Gastrocnemius medialis (tissue), 4 donors: ENCODE data around the gene CSTB. TPM values are rescaled to one million over a fixed set of nuclear protein-coding genes. Genes with fewer than 3 reads are reported as not detected.

Source experiments
- ATAC-seq, 2 donors: fragments of 150-250 bp; one replicate each; pipeline ENCODE4 v1.9.1; 2016
- DNase-seq, 2 donors: peaks; one replicate each; pipeline ENCODE4 v3.0.0-alpha.2; 2019
- H3K27ac ChIP-seq, 4 donors: fragments of 200-600 bp; sonication (generic); 1 replicate in 1 of 4; 2 replicates in 3 of 4; pipeline ENCODE4 v1.5.1; 2016 to 2018; ENCODE audit warnings: mild to moderate bottlenecking in 2 of 4, moderate library complexity in 1 of 4
- H3K27me3 ChIP-seq, 3 donors: fragments of 200-600 bp; sonication (generic) in 2 of 3; 1 replicate in 1 of 3; 2 replicates in 2 of 3; pipeline versions ENCODE4 v1.5.1 to v1.6.0; 2016 to 2019; ENCODE audit warnings: mild to moderate bottlenecking in 1 of 3, moderate library complexity in 1 of 3
- H3K36me3 ChIP-seq, 2 donors: fragments of 200-600 bp; sonication (generic) in 1 of 2; one replicate each; pipeline ENCODE4 v1.5.1; 2017 to 2018
- H3K4me1 ChIP-seq, 2 donors: fragments of 200-600 bp; sonication (generic) in 1 of 2; one replicate each; pipeline ENCODE4 v1.5.1; 2016 to 2017; ENCODE audit warnings: mild to moderate bottlenecking in 2 of 2
- H3K4me3 ChIP-seq, 4 donors: fragments of 200-600 bp; sonication (generic) in 3 of 4; 1 replicate in 1 of 4; 2 replicates in 3 of 4; pipeline ENCODE4 v1.5.1; 2016 to 2019; ENCODE audit warnings: mild to moderate bottlenecking in 2 of 4
- H3K9me3 ChIP-seq, 3 donors: fragments of 200-600 bp; sonication (generic) in 2 of 3; 1 replicate in 1 of 3; 2 replicates in 2 of 3; pipeline ENCODE4 v1.5.1; 2016 to 2019
- POLR2A ChIP-seq, 2 donors: fragments of 450-650 bp; IDR thresholded peaks; one replicate each; pipeline ENCODE4 v1.6.1; 2017; ENCODE audit warnings: antibody characterized with exemption in 2 of 2, mild to moderate bottlenecking in 2 of 2, moderate library complexity in 2 of 2
- in situ Hi-C, 4 donors: fragments of 200-750 bp; cut with MboI; loops; one replicate each; pipeline versions ENCODE4 v1.15.0 to v1.8.0; 2017; ENCODE audit warnings: low sequenced_read_pairs in 4 of 4
- intact Hi-C: fragments of 100-400 bp; cut with DNase I; formaldehyde crosslinking; loops from one replicate; pipeline ENCODE4 v1.15.1; 2023; ENCODE audit warnings: low total_unique reads
- total RNA-seq, 4 donors: library from RNA; depleted of rRNA; stranded (reverse); fragments of >200 nt; gene quantifications; one replicate each; pipeline versions ENCODE4 v1.1.0 to v1.2.3, GENCODE V29; 2016
- TF ChIP-seq, protein P1 (sequence below), 5 experiments: fragments of 450-650 bp in 3 of 5; fragments of 200-600 bp in 2 of 5; sonication (generic) in 2 of 5; IDR thresholded peaks in 4 of 5; conservative IDR thresholded peaks in 1 of 5; 1 replicate in 4 of 5; 2 replicates in 1 of 5; pipeline ENCODE4 v1.5.1; 2016 to 2019; ENCODE audit warnings: antibody characterized with exemption in 5 of 5, mild to moderate bottlenecking in 3 of 5, moderate library complexity in 3 of 5

Gene CSTB
- total RNA-seq, 4 donors from 2014 or later: 1.3 to 5.9 (median 5.2) TPM

DNA sequence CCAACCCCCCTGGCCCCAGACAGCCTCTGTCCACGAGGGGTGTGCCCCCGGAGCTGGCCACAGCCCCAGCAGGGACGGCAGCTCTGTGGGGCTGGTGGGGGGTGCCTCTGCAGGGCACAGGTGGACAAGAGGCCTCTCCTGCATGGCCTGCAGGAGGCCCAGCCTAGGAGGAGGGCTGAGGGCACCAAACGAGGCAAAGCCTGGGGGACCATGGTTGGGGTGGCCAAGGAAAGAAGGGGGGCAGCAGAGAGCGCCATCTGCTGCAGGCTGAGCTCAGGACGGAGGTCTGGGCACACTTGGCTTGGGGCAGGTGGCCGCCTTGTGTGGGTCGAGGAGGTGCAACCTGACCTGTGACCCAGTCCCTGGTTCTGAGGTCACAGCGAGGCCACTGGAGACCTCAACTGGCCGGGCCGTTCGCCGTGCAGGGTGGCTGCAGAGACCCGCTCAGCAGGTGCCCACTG lies 40.5 kb upstream of the CSTB start:
- H3K36me3 ChIP-seq: no peaks in the 10 kb centered on the region
- peaks cover 10% of the 10 kb centered on the region in 2 donors for H3K4me1 ChIP-seq
- DNase-seq: no peak
- no peak overlapping the region for H3K4me3 ChIP-seq
- no peaks in the 10 kb centered on the region for H3K9me3 ChIP-seq
- ATAC-seq: no peak
- no peaks in the 10 kb centered on the region for H3K27me3 ChIP-seq
- intact Hi-C loops: no loop called here
- TF ChIP-seq, protein P1, sequence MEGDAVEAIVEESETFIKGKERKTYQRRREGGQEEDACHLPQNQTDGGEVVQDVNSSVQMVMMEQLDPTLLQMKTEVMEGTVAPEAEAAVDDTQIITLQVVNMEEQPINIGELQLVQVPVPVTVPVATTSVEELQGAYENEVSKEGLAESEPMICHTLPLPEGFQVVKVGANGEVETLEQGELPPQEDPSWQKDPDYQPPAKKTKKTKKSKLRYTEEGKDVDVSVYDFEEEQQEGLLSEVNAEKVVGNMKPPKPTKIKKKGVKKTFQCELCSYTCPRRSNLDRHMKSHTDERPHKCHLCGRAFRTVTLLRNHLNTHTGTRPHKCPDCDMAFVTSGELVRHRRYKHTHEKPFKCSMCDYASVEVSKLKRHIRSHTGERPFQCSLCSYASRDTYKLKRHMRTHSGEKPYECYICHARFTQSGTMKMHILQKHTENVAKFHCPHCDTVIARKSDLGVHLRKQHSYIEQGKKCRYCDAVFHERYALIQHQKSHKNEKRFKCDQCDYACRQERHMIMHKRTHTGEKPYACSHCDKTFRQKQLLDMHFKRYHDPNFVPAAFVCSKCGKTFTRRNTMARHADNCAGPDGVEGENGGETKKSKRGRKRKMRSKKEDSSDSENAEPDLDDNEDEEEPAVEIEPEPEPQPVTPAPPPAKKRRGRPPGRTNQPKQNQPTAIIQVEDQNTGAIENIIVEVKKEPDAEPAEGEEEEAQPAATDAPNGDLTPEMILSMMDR (IDR thresholded peaks at IDR 0.05 in 4 of 5, conservative IDR thresholded peaks at IDR 0.05 in 1 of 5): no peak
- TF ChIP-seq POLR2A (IDR thresholded peaks at IDR 0.05): no peak
- in situ Hi-C loops: loop anchor here in 1 of 4 donors (25.0 kb wide), 1 partner anchor 104 kb away; the partner anchor contains the start of gene PDXK
- H3K27ac ChIP-seq: no peak overlapping the region

DNA sequence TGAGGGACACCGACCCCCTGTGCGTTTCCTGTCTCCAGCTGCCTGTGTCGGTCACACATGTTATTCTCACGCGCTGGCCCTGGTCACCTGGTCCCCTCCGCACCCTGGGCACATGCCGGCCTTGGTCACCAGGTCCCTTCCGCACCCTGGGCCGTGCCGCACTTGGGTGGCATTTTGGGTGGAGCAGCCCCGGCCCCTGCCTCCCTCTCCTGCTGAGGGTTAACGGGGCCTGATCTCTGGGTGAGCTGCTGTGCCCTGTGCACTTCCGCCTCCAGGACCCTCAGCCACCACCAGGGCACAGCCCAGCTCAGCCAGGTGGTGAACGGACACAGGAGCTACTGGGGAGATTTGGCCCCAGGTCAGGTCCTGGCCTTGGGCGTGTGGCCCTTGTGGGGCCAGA lies 39.9 kb upstream of the CSTB start:
- no peaks in the 10 kb centered on the region for H3K36me3 ChIP-seq
- DNase-seq (no peak), ATAC-seq (no peak)
- intact Hi-C loops (no loop called here), in situ Hi-C loops (loop anchor here in 1 of 4 donors (25.0 kb wide), 1 partner anchor 104 kb away; the partner anchor contains the start of gene PDXK)
- TF ChIP-seq POLR2A (IDR thresholded peaks at IDR 0.05): no peak
- TF ChIP-seq, protein P1 (IDR thresholded peaks at IDR 0.05 in 4 of 5, conservative IDR thresholded peaks at IDR 0.05 in 1 of 5): no peak
- peaks cover 16% of the 10 kb centered on the region in 2 donors for H3K4me1 ChIP-seq
- no peaks in the 10 kb centered on the region for H3K9me3 ChIP-seq
- H3K27me3 ChIP-seq: no peaks in the 10 kb centered on the region
- H3K4me3 ChIP-seq: no peak overlapping the region
- no peak overlapping the region for H3K27ac ChIP-seq

DNA sequence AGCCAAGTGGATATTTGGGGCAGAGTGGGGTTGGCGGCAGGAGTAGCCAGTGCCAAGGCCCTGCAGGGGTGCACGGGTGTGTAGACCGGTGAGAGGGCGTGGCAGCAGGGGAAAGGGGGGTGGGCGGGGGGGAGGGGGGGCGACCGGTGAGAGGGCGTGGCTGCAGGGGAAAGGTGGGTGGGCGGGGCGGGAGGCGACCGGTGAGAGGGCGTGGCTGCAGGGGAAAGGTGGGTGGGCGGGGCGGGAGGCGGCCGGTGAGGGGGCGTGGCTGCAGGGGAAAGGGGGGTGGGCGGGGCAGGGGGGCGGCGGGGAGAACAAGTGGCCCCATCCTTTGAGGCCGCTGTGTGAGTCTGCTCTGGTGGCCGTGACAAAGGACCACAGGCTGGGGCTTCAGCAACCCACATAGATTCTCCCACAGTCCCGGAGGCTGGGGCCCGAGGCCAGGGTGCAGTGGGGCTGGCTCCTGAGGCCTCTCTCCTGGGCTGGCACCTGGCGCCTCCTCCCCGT lies 39.1 kb upstream of the CSTB start:
- H3K27me3 ChIP-seq: no peaks in the 10 kb centered on the region
- DNase-seq (no peak), ATAC-seq (no peak)
- no peaks in the 10 kb centered on the region for H3K36me3 ChIP-seq
- H3K4me1 ChIP-seq: peaks cover 21% of the 10 kb centered on the region in 2 donors
- intact Hi-C loops (no loop called here), in situ Hi-C loops (loop anchor here in 1 of 4 donors (25.0 kb wide), 1 partner anchor 103 kb away; the partner anchor contains the start of gene PDXK)
- TF ChIP-seq, protein P1 (IDR thresholded peaks at IDR 0.05 in 4 of 5, conservative IDR thresholded peaks at IDR 0.05 in 1 of 5): no peak
- no peak for TF ChIP-seq POLR2A (IDR thresholded peaks at IDR 0.05)
- no peak overlapping the region for H3K4me3 ChIP-seq
- H3K27ac ChIP-seq: no peak overlapping the region
- H3K9me3 ChIP-seq: no peaks in the 10 kb centered on the region

DNA sequence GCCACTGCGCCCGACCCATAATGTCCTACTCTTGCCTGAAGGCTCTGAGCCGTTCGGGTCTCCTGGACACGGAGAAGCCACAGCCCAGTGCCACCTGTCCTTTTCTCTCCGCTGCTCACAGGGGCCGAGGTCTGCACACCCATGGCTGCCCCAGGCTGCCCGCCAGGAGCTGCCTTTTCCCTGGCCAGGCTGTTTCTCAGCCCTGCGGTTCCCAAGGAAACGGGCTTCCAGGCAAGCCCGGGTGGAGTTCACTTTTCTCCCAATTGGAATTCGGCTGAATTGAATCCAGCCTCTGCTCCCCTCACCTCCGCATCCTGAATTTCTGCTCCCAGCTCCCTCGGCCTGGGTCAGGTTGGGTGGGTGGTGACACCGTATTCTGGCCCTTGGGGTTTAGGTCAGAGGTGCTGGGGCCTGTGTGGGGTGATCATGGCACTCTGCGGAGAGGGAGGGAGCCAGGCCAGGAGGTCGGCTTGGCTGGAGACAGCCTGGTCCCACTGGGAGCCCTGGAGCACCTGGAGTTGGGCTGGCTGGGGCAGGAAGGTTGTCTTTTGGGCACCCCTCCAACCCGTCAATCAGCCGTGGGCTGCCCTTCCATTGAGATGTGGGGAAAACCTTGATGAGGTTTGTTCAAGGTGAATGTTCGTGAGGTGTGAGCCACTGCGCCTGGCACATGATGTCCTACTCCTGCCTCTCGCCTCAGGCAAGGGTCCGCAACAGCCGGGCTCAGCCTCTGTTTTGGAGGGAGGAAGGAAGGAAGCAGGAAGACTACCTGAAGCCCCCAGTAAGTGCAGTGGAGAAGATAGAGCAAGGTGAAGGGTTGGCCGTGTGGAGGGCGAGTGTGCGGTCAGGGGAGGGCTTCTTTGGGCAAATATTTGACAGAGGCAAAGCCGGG lies 38.4 kb upstream of the CSTB start:
- TF ChIP-seq, protein P1 (IDR thresholded peaks at IDR 0.05 in 4 of 5, conservative IDR thresholded peaks at IDR 0.05 in 1 of 5): no peak
- no peak for TF ChIP-seq POLR2A (IDR thresholded peaks at IDR 0.05)
- in situ Hi-C loops (loop anchor here in 1 of 4 donors (25.0 kb wide), 1 partner anchor 102 kb away; the partner anchor contains the start of gene PDXK), intact Hi-C loops (loop anchor here (5.0 kb wide), 1 partner anchor 53 kb away; the partner anchor contains the start of gene AGPAT3)
- ATAC-seq: no peak
- no peak overlapping the region for H3K4me3 ChIP-seq
- no peak overlapping the region for H3K27ac ChIP-seq
- DNase-seq: no peak
- no peaks in the 10 kb centered on the region for H3K9me3 ChIP-seq
- no peaks in the 10 kb centered on the region for H3K27me3 ChIP-seq
- no peaks in the 10 kb centered on the region for H3K36me3 ChIP-seq
- peaks cover 21% of the 10 kb centered on the region in 2 donors for H3K4me1 ChIP-seq
